HuH-7 (cell line): ENCODE measurements around the gene ZNF668.

Experiments used
- DNase-seq: peaks from one replicate; pipeline ENCODE4 v3.0.0; 2011; ENCODE audit warnings: low spot score

ZNF668 gene

GRCh38 chr16:31081428-31082351, 7.7 kb upstream of the ZNF668 start:
- no peak for DNase-seq

- no peak for DNase-seq
These were observed 6.8 kb upstream of the ZNF668 start for GRCh38 chr16:31080756-31081419.

GRCh38 chr16:31080035-31080629, 6.1 kb upstream of the ZNF668 start:
- no peak for DNase-seq

GRCh38 chr16:31079342-31079944, 5.4 kb upstream of the ZNF668 start:
- DNase-seq = no peak

GRCh38 chr16:31078597-31079341, 4.7 kb upstream of the ZNF668 start:
- no peak for DNase-seq

- DNase-seq = no peak
These were observed 3.8 kb upstream of the ZNF668 start for GRCh38 chr16:31077592-31078396.

- no peak for DNase-seq
These were observed 3.0 kb upstream of the ZNF668 start for GRCh38 chr16:31077024-31077423.

- DNase-seq = no peak
These were observed 2.3 kb upstream of the ZNF668 start for GRCh38 chr16:31076319-31076718.

- DNase-seq = no peak
These were observed 759 bp upstream of the ZNF668 start for GRCh38 chr16:31074814-31075183.

- DNase-seq = peak; percentile 93
These were observed 684 bp downstream of the ZNF668 start for GRCh38 chr16:31073142-31073969.

- peak; percentile 49 for DNase-seq
These were observed 1.4 kb downstream of the ZNF668 start for GRCh38 chr16:31072540-31073141.

GRCh38 chr16:31071861-31072260, 2.2 kb downstream of the ZNF668 start:
- DNase-seq = no peak

GRCh38 chr16:31067342-31067741, 6.7 kb downstream of the ZNF668 start:
- no peak for DNase-seq

GRCh38 chr16:31064882-31065461, 9.1 kb downstream of the ZNF668 start:
- DNase-seq = no peak

GRCh38 chr16:31063843-31064611, 10.0 kb downstream of the ZNF668 start:
- DNase-seq = no peak

GRCh38 chr16:31063495-31063842, 10.6 kb downstream of the ZNF668 start:
- DNase-seq = no peak

- no peak for DNase-seq
These were observed 12.1 kb downstream of the ZNF668 start for GRCh38 chr16:31061813-31062440.
